ENCODE measurements around the gene ASIC4.

Gene ASIC4

DNA sequence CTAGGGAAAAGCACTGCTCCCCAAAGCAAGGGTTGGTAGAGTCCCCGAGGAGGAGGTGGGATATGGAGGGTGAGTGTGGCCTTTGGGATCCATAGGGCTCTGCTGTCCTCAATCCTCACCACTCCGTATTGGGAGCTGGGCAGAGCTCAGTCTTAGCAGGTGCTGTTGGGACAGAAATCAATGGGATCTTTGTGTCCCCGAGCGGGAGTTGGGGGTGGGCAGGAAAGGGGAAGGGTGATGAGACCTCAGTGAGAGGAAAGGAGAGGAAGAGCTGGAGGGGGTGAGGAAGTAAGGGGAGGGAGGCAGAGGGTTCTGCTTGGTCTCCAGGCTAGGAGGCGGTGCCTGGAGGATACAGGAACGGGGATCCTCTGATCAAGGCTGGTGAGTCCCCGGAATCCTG lies 2.6 kb downstream of the ASIC4 start:
- DNase-seq, result no peak

DNA sequence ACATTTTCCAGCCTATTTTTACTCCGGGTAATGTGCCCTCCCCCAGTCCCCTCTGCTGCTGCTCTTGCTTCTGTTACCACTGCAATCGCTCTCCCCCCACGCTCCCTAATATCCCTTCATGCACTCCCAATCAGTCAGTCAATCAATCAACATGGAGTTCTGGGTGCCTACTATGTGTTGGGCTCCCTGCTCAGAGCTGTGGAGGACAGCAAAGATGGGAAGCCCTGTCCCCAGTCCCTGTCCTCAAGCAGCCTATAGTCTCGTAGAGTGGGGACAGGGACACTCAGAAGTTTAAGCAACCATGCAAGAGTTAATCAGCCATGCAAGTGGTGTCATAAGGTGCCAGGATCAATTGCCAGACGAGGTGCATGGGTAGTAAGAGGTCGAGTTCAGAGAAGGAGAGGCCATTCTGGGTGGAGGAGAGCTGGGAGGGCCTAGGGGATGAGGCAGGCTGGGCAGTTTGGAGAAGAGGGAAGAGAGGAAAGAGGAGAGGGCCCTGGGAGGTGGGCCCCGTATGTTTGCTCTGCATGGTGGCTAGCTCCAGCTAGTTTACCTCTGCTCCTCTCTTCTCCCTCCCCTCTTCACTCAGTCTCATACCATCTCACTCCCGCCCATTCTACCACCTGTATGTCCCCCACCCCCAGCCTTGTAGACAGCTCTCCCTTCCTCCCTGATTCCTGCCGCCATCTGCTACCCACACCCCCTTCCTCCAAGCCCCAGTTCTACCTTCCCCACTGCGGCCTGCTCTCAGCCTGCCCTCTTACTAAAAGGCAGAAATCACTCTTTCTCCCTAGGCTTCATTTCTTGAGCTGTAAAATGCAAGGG lies 3.9 kb downstream of the ASIC4 start:
- DNase-seq, result peak; percentile 93

DNA sequence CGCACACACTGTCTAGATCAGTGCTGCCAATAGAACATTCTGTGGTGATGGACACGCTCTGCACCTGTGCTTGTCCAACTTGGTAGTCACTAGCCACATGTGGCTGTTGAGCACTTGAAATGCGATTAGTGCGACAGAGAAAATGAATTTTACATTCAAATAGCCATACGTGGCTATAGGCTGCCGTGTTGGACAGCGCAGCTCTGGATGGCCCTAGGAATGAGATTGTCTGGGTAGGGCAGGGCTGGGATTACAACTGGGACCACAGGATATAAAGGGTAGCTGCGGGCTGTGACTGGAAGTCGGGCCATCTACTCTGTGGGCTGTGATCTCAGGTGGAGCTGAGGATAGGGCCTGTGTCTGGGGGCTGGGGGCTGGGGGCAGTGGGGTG lies 5.2 kb downstream of the ASIC4 start:
- DNase-seq, result peak; percentile 59

DNA sequence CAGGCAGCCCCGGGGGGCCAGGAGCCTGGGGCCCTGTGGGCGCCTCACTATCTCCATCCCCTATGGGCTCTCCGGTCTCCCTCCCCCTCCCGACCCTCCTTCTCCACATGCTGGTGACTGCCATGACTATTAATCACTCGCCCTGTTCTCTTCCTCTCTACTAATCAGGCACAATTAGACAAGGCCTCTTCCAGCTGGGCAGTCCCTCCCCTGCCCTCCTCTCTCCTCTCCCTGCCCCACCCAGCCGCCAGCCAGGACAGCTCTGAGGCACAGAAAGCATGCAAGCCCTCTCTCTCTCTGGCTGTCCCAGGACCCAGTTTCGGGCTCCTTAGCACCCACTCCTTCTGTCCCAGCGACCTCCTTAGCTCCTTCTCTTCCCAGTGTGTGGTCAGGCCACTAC lies 5.8 kb downstream of the ASIC4 start:
- DNase-seq, result peak; percentile 92

DNA sequence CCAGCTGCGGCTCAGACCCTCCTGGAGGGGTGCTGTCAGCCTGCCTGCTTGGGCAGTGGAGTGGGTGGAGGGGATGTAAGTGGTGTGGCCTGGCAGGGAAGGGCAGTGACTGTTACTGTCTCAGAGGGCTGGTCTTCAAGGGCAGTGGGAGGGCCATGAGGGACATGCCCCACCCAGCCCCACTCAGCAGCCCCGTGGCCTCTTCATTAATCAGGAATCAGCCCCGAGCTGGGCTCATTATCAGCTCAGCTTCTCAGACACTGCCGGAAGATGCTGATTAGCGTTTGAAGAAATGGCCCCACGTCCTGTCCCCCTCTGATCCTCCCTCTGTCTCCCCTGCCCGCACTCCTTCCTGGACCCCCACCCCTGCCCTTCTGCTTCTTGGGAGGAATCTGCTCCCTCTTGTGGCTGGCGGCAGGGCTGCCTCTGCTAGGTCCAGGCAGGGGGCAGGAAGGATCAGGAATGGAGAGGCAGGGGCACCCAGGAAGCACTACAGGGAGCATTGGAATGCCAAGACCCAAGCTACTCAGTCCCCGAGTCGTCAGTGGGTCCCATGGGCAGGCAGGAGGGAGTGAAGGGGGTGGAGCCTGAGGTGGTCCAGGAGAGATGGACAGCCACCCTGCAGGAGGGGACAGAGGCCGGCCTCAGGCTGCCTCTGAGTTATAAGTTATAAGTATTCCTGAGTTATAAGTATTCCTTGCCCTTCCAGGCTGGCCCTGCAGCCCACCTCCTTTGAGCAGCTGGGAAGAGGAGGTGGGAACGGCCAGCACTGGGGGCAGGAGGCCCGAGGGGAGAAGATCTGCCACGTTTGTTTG lies 7.0 kb downstream of the ASIC4 start:
- peak; percentile 99 for DNase-seq

DNA sequence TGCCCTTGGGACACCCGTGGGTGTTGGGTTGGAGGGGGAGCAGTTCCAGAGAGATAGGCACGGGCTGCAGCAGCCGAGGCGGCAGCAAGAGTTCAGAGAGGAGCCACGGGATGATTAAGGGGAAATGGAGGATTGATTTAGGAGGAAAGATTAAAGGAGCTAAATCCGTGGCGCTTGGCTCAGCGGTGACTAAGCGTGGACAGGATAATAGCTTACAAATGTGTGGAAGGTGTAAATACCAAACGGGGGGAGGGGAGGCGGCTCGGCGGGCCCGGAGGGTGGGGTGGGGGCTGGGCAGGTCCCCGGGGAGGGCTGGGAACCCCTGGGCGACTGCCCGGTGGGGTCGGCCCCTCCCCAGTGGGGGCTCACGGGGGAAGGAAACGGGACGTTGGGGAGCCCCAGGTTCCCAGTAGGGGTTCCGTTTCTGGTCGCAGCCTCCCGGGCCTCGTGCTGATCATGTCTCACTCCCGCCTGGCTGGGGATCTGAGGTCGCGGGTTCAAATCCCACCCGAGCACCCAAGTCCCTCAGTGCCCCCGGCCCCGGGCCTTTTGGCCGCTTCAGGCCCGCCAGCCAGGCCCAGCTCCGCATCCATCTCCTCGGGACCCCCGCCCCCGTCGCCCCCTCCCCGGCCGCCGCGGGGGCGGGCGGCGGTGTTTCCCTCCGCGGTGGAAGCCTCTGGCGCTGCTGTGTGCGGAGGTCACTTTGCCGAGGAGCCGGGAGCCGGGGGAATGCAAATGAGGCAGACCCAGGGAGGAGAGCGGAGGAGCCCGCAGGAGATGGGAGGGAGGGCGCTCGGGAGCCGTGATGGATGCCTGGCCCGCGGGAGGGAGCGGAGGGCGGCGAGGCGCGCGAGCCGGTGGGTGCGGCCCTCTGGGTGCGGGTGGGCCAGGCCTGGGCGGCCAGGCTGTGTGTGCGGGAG lies 8.1 kb downstream of the ASIC4 start:
- peak; percentile 96 for DNase-seq

DNA sequence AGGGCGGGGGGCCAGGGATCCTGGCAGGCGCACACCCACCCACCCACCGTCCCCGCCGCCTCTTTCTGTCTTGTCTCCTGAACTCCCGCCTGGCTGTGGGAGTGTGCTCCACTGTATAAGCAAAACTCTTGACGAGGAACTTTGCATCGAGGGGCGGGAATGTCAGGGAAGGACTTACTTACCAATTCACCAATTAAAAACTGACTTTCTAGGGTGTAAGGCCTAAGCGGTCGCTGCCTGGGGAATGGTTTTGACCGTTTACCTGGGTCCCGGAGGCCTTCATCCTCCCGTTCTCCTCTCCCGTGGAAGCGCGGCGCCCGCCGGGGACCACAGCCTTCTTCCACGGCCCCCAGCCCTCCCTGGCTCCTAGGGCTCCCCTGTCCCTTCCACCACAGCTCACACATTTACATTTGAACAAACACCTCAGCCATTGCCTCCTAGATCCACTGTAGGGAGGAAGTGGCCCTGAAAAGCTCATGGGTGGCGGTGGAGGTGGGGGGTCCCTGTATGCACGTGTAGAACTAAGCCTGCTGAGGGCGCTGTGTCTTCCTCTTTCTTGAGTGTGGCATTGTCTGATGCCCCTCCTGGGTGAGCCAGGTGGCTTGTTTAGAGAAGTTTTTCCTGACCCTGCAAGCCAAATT lies 8.9 kb downstream of the ASIC4 start:
- DNase-seq, result peak; percentile 51

DNA sequence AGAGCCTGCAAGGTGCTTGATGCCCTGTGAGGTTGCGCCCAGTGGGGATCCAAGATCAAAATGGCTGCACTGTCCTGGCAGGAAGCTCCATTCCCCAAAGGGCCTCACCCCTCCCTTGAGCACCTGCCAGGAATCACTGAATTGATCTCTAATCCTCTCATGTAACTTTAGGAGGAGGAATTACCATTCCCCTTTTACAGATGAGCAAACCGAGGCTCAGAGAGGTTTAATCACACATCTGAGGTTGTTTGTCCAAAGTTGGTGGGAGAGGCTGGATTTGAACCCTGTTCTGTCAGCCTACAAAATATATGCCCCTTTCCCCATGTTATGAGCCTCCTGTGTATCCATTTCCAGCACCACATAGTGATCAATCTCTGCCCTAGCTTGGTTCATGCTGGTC lies 10.5 kb downstream of the ASIC4 start:
- DNase-seq, result no peak

DNA sequence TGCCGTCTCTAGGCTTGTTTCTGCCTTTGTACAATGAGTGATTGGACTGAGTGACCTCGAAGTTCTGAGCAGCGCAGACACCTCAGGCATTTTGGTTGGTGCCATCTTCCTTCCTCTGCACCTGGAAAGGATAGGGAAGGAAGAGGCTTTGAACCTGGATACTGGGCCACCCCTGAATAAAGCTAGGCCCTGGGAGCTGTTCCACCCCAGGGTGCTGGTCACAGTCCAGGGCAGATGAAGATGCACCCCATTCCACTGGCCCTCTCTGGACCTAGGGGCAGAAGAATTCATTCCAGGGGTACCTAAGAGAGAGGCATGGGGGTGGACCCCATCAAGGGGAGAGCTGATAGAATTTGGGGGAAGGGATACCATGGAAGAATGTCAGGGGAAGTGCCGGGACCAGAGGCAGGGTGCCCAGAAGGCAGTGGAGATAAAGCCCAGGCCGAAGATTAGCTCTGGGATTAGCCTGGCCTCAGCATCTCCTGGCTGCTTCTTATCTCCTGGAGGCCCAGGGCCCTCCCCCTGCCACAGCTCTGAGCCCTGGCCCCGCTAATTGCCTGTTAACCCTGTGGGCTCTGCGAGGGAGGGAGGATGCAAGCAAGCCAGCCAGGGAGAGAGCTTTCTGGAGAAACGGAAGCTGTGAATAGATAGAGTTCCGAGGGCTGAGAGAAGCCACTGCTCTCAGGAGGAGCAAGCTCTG lies 11.4 kb downstream of the ASIC4 start:
- DNase-seq, result peak; percentile 99

DNA sequence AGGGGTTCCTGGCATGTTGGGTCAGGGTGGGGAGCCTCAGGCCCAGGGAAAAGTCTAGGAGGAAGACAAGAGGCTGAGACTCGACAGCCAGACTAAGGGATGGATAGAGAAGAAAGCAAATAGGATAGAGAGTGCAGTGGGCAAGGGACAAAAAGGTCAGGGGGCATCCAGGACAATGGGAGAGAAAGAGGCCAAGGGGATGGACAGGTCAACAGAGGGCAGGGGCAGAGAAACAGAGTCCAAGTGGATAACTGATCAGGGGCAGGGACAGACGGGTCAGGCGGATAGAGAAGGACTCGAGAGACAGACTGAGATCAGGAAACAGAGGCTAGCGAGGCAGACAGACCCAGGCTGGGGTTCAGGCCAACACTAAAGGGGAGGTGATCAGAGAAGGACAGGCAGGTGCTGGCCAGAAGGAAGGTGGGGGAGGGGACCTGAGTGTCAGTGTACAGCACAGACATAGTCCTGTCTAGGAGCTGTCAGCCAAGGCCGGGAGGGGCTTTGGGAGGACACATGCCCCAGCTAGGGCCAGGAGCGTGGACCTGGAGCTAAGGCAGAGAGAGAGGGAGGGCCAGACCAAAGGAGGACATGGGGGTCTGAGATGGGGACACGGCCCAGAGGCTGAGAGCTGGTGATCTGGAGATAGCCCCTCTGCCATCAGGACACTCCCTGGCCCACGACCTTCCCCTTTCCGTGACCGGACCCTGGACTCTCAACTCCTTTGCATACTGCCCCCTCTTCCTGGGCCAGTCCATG lies 12.2 kb downstream of the ASIC4 start:
- DNase-seq, result peak; percentile 52

DNA sequence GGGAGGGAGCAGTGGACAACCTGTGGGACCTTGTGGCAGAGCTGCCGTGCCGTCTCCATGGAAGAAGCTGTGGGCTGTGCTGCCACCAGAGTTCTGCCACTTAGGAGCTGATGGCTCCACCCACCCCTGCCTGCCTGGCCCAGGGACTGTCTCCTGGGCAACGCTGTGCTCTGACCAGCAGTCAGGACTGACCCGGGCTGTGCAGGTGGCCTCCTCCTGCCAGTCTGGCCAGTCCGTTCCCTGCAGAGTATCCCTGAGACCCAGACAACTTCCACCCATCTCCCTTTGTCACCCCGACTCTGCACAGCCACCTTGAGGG lies 12.8 kb downstream of the ASIC4 start:
- no peak for DNase-seq

DNA sequence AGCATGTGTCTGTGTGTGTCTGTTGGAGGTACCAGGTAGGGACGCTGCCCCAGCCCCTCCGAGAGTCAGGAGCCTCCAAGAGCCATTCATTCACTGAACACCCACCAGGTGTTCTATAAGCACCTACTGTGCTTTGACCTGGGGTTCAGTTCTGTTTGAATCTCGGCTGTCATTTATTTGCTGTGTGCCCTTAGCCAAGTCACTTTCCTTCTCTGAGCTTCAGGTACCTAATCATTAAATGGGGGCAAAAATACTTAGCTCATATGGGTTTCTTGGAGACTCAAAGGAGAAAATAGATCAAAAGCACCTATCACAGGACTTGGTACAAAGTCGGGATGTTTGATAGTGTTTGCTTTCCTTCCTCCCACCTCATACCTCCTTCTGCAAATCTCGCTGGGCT lies 13.2 kb downstream of the ASIC4 start:
- DNase-seq, result no peak

DNA sequence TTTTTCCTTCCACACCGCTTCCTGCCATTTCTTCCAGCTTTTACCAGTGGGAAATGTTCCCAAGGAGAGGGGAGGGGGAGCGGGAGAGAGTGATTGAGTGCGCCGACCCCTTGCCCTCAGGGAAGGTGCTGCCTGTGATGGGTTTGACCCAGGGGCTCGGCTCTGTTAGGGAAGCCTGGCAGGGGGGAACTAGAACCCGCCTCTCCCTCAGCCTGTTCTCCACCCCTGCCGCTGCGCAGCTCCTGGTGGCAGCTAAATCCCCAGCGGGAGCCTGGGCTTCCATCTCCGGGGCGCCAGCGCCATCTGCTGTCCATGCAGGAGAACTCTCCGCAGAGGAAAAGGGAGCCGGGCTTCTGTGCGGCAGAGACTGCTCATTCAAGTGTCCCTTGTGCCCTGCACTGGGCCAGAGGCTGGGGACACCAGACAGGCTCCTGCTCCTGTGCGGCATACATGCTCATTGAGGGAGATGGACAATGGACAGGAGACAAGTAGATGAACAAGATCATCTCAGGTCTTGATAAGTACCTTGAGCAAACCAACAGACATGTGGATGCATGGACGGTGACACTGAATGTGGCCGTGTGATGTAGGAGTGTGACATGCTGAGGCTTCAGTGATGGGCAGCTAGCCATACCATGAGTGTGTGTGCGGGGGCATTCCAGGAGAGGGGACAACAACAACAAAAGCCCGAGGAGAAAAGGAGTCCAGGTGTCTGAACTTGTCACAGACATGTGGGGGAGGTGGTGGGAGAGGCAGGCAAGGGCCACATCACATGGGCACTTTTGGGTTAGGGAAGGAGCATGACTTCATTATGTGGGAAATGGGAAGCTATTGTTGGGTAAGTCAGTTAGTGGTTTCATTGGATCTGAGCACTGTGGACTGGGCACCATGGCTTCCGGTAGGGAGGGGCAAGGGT lies 16.0 kb downstream of the ASIC4 start:
- DNase-seq, result peak; percentile 96

DNA sequence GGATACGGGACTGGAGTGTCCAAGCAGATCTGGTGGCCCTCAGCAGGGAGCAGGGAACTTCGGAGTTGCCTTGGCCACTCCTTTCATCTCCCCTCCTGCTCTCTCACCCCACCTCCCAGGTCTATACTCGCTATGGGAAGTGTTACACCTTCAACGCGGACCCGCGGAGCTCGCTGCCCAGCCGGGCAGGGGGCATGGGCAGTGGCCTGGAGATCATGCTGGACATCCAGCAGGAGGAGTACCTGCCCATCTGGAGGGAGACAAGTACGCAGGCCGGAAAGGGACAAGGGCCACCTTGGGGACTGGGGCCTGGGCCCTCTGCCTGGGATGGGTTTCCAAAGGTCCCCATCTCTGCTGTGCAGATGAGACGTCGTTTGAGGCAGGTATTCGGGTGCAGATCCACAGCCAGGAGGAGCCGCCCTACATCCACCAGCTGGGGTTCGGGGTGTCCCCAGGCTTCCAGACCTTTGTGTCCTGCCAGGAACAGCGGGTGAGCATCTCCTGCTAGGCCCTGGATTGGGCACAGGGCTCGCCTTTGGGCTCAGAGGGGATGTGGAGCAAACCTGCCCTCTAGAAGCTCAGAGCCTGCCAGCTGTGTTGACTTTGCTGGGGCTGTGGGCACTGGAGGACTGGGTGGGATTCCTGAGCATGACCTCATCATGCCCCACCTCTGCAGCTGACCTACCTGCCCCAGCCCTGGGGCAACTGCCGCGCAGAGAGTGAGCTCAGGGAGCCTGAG lies 17.5 kb downstream of the ASIC4 start:
- no peak for DNase-seq

DNA sequence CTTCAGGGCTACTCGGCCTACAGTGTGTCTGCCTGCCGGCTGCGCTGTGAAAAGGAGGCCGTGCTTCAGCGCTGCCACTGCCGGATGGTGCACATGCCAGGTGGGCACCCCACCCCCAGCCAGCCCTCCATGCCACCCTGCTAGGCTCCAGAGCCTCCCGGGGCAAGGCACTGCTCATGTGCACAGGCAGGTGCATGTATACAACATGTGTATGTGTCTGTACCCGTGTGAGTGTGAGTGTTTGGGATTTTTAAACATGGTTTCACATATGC lies 18.0 kb downstream of the ASIC4 start:
- no peak for DNase-seq

DNA sequence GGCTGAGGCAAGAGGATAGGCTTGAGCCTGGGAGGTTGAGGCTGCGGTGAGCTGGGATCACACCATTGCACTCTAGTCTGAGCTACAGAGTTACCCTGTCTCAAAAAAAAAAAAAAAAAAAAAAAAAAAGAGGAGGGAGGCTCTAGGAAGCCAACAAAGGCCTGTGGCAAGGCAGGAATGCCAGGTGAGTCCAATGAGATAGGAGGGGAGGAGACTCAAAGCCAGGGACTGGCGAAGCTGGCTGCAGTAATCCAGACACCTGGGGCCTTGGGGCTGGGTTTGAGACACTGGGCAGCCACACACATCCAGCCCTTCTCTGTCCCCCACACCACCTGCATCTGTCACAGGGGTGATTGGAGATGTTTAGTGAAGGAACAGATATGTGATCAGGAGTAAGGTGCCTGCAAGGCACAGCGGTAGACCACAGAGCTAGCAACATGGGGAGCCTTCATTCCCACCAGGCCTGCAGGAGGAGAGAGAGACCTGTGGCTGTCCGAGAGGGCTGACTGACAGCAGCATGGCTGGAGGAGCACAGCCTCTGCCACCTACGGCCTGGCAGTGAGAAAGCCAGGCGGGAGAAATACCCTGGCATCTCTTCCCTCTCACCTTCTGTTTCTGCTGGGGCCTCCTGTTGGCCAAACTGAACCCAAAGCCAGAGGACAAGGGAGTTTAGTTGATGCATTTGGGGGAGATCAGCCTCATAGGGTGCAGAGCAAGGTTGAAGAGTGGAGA lies 19.8 kb downstream of the ASIC4 start:
- no peak for DNase-seq

DNA sequence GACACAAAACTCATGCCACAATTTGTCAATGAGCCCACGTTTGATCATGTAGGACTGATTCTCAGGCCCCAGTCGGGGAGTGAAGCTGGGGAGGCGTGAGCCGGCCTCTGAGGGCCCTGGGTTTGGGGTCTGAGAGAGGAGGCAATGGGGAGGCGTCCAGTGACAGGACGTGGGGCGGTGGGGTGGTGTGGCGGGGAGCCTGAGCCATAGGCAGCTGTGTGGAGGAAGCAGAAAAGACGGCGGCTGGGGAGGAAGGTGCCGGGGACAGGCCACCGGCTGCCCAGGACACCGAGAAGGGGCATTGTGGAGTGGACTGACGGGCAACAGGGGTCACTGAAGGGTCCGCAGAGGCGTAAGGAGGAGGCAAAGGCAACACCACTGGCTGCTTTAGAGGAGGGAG lies 22.1 kb downstream of the ASIC4 start:
- no peak for DNase-seq

DNA sequence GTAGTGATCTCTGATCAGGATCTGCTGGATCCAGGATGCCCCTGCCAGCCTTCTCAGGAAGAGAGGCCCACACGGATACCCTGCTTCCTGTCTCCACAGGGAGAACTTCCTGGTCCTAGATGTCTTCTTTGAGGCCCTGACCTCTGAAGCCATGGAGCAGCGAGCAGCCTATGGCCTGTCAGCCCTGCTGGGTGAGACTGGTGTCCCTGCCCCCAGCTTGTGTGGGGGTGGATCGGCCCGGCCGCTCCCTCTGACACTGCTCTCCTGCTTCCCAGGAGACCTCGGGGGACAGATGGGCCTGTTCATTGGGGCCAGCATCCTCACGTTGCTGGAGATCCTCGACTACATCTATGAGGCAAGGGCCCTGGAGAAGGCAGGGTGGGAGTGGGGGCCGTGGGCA lies 22.7 kb downstream of the ASIC4 start:
- DNase-seq, result no peak
